Ishikawa (cell line): Measurements from ENCODE around the gene ARMC3.

Source experiments
- CREB1 ChIP-seq: IDR thresholded peaks from 2 replicates; pipeline ENCODE4 v1.6.1; 2012; ENCODE audit warnings: low read depth
- EP300 ChIP-seq: IDR thresholded peaks from 2 replicates; pipeline ENCODE4 v1.6.1; 2012; ENCODE audit warnings: borderline replicate concordance
- MAX ChIP-seq: IDR thresholded peaks from 2 replicates; pipeline ENCODE4 v1.6.1; 2012
- NFIC ChIP-seq: IDR thresholded peaks from 2 replicates; pipeline ENCODE4 v1.6.1; 2012
- REST ChIP-seq: IDR thresholded peaks from 2 replicates; pipeline ENCODE4 v1.6.1; 2012; ENCODE audit warnings: low read depth, mild to moderate bottlenecking
- YY1 ChIP-seq: IDR thresholded peaks from 2 replicates; pipeline ENCODE4 v1.6.1; 2012; ENCODE audit warnings: low read depth

DNA sequence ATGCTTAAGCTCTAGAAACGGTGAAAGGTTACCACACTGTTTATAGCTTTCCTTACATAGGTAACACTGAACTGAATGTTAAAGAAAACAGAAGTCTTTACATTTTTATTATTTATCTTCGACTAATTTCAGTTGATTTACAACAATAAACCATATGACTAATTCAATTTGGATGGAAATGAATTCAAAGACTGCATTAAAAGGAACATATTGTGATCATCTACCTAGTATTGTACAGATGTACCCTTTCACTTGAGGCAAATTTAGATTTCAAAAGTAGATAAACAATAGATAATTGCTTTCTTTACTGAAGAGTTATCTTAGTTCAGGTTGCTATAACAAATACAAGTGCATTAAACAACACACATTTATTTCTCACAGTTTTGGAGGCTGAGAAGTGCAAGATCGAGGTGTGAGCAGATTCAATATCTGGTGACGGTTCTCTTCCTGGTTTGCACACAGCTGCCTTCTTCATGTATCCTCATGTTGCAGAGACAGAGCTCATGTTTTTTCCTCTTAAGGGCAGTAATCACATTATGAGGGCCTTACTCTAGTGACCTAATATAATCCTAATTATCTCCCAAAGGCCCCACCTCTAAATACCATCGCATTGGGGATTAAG is 15.0 kb upstream of the ARMC3 start:
- no peak for TF ChIP-seq REST
- no peak for TF ChIP-seq EP300
- no peak for TF ChIP-seq CREB1
- no peak for TF ChIP-seq YY1
- no peak for TF ChIP-seq NFIC
- TF ChIP-seq MAX: no peak
